Superior temporal gyrus (tissue), 1 donor: ENCODE results near the gene GJA5.
"Not testable (repeated sequence)": the region's sequence is repeated elsewhere in the genome, so short reads cannot be mapped to it uniquely, and the experiment has no call there.

Source experiments
- DNase-seq: peaks from one replicate; pipeline ENCODE4 v3.0.0-alpha.2; 2016; ENCODE audit errors: extremely low spot score

Gene GJA5

GRCh38 chr1:147762233-147763024 is 2.0 kb upstream of the GJA5 start:
- no peak for DNase-seq

DNA sequence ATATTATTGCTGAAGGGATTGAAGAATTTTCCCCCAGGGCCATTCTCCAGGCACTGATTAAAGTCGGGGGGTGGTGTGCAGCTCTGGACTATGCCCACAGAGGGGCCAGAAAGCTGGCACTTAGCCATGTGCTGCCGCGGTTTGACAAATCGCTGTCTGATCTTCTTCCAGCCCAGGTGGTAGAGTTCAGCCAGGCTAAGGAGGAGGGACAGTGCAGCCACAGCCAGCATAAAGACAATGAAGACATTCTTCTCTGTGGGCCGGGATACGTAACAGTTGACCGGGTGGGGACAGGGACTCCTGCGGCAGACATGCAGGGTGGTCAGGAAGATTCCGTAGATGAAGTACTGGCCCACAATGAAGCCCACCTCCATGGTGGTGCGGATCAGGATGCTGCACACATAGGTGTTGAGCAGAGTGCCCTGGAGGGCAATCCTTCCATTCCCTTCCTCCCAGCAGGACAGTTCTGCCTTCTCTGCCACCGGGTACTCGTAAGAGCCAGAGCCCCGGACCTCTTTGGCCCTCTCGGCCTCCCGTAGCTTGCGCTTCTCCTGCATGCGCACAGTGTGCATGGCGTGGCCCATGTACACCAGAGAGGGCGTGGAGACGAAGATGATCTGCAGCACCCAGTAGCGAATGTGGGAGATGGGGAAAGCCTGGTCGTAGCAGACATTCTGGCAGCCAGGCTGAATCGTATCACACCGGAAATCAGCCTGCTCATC is 1.9 kb downstream of the GJA5 start:
- DNase-seq = no peak

DNA sequence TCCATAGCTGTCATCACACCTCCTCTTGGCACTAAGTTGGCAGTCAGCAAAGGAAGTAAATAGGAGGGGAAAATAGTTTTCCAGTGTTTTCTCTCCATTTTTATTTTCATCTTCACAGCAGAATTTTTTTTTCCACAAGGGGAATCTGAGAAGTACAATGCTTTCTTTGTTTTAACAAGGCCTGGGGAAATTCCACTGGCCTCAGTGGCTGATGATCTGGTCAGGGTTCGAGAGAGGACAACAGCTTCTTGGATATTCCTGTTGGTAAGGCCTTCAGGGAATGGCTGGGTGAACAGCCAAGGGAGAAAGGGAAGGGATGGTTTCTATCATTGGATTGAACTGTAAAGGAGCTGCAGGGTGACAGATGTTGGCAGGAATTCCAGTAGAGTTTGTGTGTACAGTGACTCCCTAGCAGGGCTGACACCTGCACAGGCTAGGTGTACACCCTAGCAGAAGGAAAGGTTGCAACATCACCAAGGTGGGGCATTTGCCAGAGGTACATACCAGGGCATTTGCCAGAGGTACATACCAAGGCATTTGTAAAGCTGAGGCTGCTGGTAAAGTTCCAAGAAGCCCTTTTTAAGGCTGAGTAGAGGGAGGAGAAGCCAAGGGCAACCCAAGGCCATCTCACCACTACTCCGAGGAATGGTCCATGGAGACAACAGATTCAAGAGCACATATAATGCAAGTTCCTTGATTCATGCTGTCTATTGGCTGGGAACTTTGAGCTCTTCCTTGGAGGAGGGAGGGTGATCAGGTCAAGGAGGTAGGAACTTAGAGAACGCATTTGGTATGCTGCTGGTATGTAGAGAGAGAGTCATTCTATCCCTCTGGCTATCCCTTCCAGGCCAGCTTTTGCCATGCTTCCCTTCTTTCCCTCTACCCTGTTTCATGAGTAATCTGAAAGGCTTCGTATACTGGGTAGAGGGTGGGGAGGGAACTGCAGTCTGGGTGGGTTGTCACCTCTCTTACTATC is 3.1 kb downstream of the GJA5 start:
- DNase-seq = no peak

DNA sequence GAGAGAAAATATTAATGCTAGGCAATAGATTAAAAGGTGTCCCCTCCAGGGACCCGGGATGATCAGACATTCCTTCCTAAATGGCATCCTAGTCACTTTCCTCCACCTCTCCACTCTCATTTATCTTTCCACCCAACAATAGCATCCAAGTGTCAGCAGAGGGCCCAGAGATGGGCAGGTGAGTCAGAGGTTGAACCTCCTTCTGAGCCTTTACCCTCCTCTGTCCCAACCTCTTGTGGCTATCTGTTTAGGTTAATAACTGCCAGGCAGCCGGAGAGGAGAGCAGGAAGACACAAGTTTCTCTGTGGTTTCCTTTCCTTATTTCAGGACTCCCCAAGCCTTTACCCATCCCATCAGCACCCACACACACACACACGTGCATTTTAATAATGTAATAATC is 4.1 kb downstream of the GJA5 start:
- no peak for DNase-seq

DNA sequence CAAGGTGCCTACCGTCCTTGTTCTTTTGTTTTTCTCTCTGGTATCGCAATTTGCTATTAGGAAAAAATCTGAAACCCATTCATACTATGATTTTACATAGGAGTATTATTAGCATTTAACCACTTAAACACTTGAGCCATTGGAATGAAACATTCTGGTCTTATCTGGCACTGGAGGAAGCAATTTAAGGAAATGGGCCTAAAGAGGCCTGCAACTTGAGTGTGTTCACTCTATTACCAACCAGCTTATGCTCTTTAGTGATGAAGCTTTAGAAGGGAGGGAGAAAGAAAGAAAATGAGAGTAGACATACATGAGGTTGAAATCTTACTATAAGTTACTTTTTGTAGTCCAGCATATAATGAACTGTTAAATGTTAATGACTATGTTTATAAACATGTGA is 5.7 kb downstream of the GJA5 start:
- no peak for DNase-seq

- DNase-seq = no peak
Observed at GRCh38 chr1:147753081-147753480, 7.3 kb downstream of the GJA5 start.

GRCh38 chr1:147752511-147752910 is 7.9 kb downstream of the GJA5 start:
- no peak for DNase-seq

- DNase-seq = no peak
Observed at GRCh38 chr1:147751346-147751745, 9.1 kb downstream of the GJA5 start.

DNA sequence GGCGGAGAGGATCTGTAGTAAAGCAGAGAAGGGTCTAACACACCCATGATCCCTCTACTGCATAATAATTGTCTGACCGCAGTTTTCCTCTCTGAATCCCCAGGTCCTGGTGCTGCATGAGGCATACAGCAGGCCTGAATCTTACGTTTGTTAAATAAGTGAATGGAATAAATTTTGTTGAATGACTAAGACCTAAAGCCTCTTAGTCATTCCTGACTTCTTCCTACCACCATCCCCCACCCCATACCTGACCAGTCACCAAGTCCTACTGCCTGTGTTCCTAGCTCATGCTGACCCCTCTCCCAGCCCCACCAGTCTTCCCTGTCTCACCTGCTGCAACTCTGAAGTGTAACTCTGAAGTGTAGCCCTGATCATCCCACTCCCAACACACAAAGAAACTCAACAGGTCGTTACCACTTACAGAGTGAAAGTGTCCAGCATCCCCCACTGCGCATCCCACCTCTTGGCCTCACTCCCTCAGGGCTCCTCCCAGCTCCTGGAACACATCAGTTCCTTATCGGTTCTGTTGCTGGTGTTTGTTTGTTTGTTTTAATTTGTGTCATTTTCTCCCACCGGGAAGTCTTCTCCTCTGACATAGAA is 9.7 kb downstream of the GJA5 start:
- DNase-seq = no peak

DNA sequence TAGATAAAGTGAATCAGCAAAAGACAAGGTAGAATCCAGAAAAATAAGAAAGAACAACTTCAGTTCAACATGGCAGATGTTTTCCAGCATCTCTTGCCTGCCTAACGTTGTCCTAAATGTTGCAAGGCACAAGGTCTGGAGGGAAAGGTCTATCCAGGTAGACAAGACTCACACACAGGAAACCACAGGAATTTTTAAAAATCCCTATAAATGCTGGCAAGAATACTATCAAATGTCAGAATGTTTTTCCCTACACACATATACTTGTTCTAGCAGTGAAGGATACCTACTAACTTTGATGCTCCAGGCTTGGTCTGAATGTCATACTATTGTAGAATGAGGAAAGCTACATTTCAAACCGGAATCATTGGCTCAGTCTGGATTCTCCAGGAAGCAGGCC is 10.6 kb downstream of the GJA5 start:
- DNase-seq = no peak

GRCh38 chr1:147748676-147749350 is 11.6 kb downstream of the GJA5 start:
- DNase-seq = no peak

GRCh38 chr1:147747966-147748365 is 12.4 kb downstream of the GJA5 start:
- no peak for DNase-seq

GRCh38 chr1:147745271-147745670 is 15.1 kb downstream of the GJA5 start:
- no peak for DNase-seq

DNA sequence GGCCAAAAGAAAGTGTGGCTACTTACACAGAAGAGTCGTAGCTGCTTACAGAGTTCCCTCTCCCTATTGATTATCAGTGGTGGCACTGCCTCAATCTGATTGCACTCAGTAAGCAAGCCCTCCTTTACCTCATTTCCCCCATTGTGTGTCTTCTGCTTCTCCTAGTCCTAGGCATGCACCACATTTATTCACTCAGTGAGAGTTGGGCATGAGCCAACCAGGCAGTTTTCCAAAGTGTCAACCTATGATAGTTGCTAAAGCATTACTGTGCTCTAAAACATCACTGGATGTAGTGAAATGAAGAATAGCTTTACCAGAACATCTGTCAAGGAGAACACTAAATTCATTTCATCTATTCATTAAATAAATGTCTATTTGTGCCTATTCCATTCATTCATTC is 19.3 kb downstream of the GJA5 start:
- no peak for DNase-seq

- DNase-seq = no peak
Observed at GRCh38 chr1:147740391-147740790, 20.0 kb downstream of the GJA5 start.

- no peak for DNase-seq
Observed at GRCh38 chr1:147738739-147739476, 21.5 kb downstream of the GJA5 start.

DNA sequence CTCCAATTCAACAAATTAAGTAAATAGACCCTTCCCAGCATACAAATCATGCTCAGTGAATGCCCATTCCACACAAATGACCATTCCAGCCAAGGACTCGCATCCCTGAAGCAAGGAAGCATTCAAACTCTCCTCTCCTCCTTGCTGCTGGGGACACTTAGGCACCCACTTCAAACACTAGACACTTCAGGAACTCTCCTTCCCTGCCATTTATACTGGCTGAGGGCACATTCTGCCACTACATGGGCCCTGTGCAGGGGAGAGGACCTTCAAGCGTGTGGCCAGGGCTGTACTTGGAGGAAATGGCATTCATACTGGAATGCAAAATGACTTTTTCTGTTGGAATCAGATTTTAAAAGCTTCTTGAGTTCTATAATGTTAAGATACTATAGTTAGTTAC is 22.3 kb downstream of the GJA5 start:
- DNase-seq = no peak

DNA sequence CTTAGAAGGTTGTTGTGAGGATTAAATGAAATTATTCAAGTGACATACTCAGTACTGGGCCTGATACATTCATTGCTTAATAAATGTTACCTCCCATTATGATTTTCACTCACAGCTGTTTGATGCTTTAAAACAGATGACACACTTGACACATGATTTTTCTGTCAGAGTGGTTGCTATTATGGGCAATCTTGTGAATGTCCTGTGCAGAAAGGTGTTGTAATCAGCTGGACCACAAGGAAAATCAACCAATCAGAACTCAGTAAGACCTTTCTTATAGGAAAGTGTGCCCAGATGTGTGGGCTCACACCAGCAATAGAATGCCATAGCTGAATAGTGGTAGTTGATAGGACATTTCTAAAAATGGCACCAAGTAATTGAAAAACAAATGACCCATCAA is 23.5 kb downstream of the GJA5 start:
- no peak for DNase-seq

GRCh38 chr1:147735423-147735822 is 25.0 kb downstream of the GJA5 start:
- DNase-seq = no peak

DNA sequence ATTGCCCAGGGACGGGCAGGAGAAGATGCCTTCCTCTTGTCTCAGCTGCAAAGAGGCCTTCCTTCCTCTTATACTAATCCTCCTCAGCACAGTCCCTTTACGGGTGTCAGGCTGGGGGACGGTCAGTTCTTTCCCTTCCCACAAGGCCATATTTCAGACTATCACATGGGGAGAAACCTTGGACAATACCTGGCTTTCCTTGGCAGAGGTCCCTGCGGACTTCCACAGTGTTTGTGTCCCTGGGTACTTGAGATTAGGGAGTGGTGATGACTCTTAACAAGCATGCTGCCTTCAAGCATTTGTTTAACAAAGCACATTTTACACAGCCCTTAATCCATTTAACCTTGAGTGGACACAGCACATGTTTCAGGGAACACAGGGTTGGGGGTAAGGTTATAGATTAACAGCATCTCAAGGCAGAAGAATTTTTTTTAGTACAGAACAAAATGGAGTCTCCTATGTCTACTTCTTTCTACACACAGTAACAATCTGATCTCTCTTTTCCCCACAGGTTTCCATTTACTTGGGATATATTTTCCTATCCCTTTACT is 26.0 kb downstream of the GJA5 start:
- not testable (repeated sequence) for DNase-seq
